ENCODE data around the gene PBX3. TPM values are rescaled to one million over a fixed set of nuclear protein-coding genes. Genes with fewer than 3 reads are reported as not detected.
"Not testable (repeated sequence)": the region's sequence is repeated elsewhere in the genome, so short reads cannot be mapped to it uniquely, and the experiment has no call there.

Gene PBX3
- polyA plus RNA-seq, 1 donor (not counting 4 experiments of a cell fraction or from before 2014, with no cell fraction given) = 26.3 TPM

- DNase-seq (ENCODE audit: low read depth, low spot score) (no peak), FAIRE-seq (no peak)
- Histone ChIP-seq H3K9ac (ENCODE audit: control insufficient read depth, extremely low read depth, insufficient read depth, low read length) (no peak overlapping the region), H3K9me3 (ENCODE audit: control insufficient read depth, low read depth, low read length) (no peaks in the 10 kb centered on the region), H3K27ac (ENCODE audit: control insufficient read depth, insufficient read depth, low read length) (no peak overlapping the region), H3K79me2 (ENCODE audit: control insufficient read depth, insufficient read depth, low read length) (peaks cover 43% of the 10 kb centered on the region), H3K4me1 (ENCODE audit: control insufficient read depth, extremely low read depth, insufficient read depth, low read length) (peaks cover 13% of the 10 kb centered on the region), H3K4me3 (ENCODE audit: control insufficient read depth in 2 of 3, extremely low read depth in 1 of 3, insufficient read depth in 2 of 3, low read depth in 1 of 3, low read length in 3 of 3) (no peak overlapping the region), H2AFZ (ENCODE audit: control insufficient read depth, low read length) (no peak overlapping the region), H3K36me3 (ENCODE audit: control insufficient read depth in 2 of 2, extremely low read depth in 1 of 2, insufficient read depth in 2 of 2, low read length in 2 of 2) (peaks cover 0 to 4% of the 10 kb centered on the region in 2 experiments), H3K27me3 (ENCODE audit: control insufficient read depth, extremely low read depth, insufficient read depth, low read length) (no peaks in the 10 kb centered on the region), H4K20me1 (ENCODE audit: control insufficient read depth, extremely low read depth, insufficient read depth, low read length) (no peaks in the 10 kb centered on the region), H3K9me1 (ENCODE audit: control insufficient read depth, extremely low read depth, insufficient read depth, low read length) (no peaks in the 10 kb centered on the region), H3K4me2 (ENCODE audit: control insufficient read depth, extremely low read depth, insufficient read depth, low read depth, low read length) (no peak overlapping the region)
- no peak for TF ChIP-seq CTCF (optimal IDR thresholded peaks at IDR 0.05 in 1 of 3, IDR thresholded peaks at IDR 0.05 in 1 of 3, conservative IDR thresholded peaks at IDR 0.05 in 1 of 3; ENCODE audit: extremely low read depth in 1 of 3, insufficient read depth in 2 of 3, low read length in 3 of 3)
- TF ChIP-seq EZH2 (IDR thresholded peaks at IDR 0.05; ENCODE audit: low read length) = no peak
- dilution Hi-C loops (cut with MboI; ENCODE audit: extremely low pct_ligation_motif_present, low sequenced_read_pairs) = no loop called here
Observed at GRCh38 chr9:125774106-125774505, 26.9 kb downstream of the PBX3 start.

DNA sequence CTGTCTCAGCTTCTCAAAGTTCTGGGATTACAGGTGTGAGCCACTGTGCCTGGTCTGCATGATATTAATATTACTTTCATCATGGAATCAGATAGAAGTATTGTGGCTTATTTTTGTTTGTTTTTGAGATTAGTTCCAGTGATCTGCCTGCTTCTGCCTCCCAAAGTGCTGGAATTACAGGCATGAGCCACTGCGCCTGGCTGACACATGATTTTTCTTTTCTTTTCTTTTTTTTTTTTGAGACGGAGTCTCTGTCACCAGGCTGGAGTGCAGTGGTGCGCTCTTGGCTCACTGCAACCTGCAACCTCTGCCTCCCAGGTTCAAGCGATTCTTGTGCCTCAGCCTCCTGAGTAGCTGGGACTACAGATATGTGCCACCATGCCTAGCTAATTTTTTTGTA is 29.6 kb downstream of the PBX3 start:
- peaks cover 37% of the 10 kb centered on the region for H3K79me2 ChIP-seq (ENCODE audit: control insufficient read depth, insufficient read depth, low read length)
- dilution Hi-C loops (cut with MboI; ENCODE audit: extremely low pct_ligation_motif_present, low sequenced_read_pairs) = not testable (repeated sequence)

DNA sequence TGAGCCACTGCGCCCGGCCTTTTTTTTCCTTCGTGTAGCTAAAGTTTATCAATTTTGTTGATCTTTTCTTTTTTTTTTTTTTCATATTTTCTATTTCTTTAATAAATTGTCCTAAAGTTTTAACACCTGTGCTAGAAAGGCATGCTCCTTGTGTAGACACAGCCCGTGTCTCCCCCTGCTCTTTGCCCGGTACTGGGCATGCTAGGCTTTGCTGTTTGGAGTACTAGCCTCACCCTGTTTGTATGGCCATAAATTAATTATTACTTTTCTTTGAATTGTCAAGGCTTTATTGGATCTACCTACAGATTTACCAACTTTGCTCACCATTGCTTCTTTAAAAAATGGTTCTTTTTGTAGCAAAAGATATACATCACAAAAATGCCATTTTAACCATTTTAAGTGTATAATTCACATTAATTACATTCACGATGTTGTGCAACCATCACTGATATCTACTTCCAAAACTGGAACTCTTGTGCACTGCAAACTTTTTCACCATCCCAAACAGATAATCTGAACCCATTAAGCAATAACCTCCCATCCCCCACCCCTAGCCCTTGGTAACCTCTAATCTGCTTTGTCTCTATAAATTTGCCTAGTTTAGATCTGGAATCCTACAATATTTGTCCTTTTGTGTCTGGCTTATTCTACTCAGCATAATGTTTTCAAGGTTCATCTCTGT is 31.5 kb downstream of the PBX3 start:
- dilution Hi-C loops (cut with MboI; ENCODE audit: extremely low pct_ligation_motif_present, low sequenced_read_pairs); FAIRE-seq; H3K27me3 ChIP-seq (ENCODE audit: control insufficient read depth, extremely low read depth, insufficient read depth, low read length); DNase-seq (ENCODE audit: low read depth, low spot score); H3K9me1 ChIP-seq (ENCODE audit: control insufficient read depth, extremely low read depth, insufficient read depth, low read length); H3K9ac ChIP-seq (ENCODE audit: control insufficient read depth, extremely low read depth, insufficient read depth, low read length); H3K36me3 ChIP-seq (ENCODE audit: control insufficient read depth in 2 of 2, extremely low read depth in 1 of 2, insufficient read depth in 2 of 2, low read length in 2 of 2); H3K27ac ChIP-seq (ENCODE audit: control insufficient read depth, insufficient read depth, low read length); H2AFZ ChIP-seq (ENCODE audit: control insufficient read depth, low read length); H3K4me2 ChIP-seq (ENCODE audit: control insufficient read depth, extremely low read depth, insufficient read depth, low read depth, low read length); H3K4me3 ChIP-seq (ENCODE audit: control insufficient read depth in 2 of 3, extremely low read depth in 1 of 3, insufficient read depth in 2 of 3, low read depth in 1 of 3, low read length in 3 of 3); H4K20me1 ChIP-seq (ENCODE audit: control insufficient read depth, extremely low read depth, insufficient read depth, low read length); H3K9me3 ChIP-seq (ENCODE audit: control insufficient read depth, low read depth, low read length); H3K4me1 ChIP-seq (ENCODE audit: control insufficient read depth, extremely low read depth, insufficient read depth, low read length): not testable (repeated sequence)
- H3K79me2 ChIP-seq (ENCODE audit: control insufficient read depth, insufficient read depth, low read length) = peaks cover 38% of the 10 kb centered on the region

More for the DNA sequence above, 29.6 kb downstream of the PBX3 start:
- not testable (repeated sequence) for DNase-seq (ENCODE audit: low read depth, low spot score); H3K4me2 ChIP-seq (ENCODE audit: control insufficient read depth, extremely low read depth, insufficient read depth, low read depth, low read length); FAIRE-seq; H3K4me3 ChIP-seq (ENCODE audit: control insufficient read depth in 2 of 3, extremely low read depth in 1 of 3, insufficient read depth in 2 of 3, low read depth in 1 of 3, low read length in 3 of 3); H2AFZ ChIP-seq (ENCODE audit: control insufficient read depth, low read length); H4K20me1 ChIP-seq (ENCODE audit: control insufficient read depth, extremely low read depth, insufficient read depth, low read length); H3K9me1 ChIP-seq (ENCODE audit: control insufficient read depth, extremely low read depth, insufficient read depth, low read length); H3K27ac ChIP-seq (ENCODE audit: control insufficient read depth, insufficient read depth, low read length); H3K36me3 ChIP-seq (ENCODE audit: control insufficient read depth in 2 of 2, extremely low read depth in 1 of 2, insufficient read depth in 2 of 2, low read length in 2 of 2); H3K9ac ChIP-seq (ENCODE audit: control insufficient read depth, extremely low read depth, insufficient read depth, low read length); H3K27me3 ChIP-seq (ENCODE audit: control insufficient read depth, extremely low read depth, insufficient read depth, low read length); H3K9me3 ChIP-seq (ENCODE audit: control insufficient read depth, low read depth, low read length)
- H3K4me1 ChIP-seq (ENCODE audit: control insufficient read depth, extremely low read depth, insufficient read depth, low read length) = peaks cover 13% of the 10 kb centered on the region

DNA sequence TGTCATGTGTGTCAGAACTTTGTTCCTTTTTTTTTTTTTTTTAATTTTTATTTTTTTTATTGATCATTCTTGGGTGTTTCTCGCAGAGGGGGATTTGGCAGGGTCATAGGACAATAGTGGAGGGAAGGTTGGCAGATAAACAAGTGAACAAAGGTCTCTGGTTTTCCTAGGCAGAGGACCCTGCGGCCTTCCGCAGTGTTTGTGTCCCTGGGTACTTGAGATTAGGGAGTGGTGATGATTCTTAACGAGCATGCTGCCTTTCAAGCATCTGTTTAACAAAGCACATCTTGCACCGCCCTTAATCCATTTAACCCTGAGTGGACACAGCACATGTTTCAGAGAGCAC is 32.0 kb downstream of the PBX3 start:
- H2AFZ ChIP-seq (ENCODE audit: control insufficient read depth, low read length); DNase-seq (ENCODE audit: low read depth, low spot score); H3K9ac ChIP-seq (ENCODE audit: control insufficient read depth, extremely low read depth, insufficient read depth, low read length); H3K9me3 ChIP-seq (ENCODE audit: control insufficient read depth, low read depth, low read length); dilution Hi-C loops (cut with MboI; ENCODE audit: extremely low pct_ligation_motif_present, low sequenced_read_pairs); H4K20me1 ChIP-seq (ENCODE audit: control insufficient read depth, extremely low read depth, insufficient read depth, low read length); H3K4me1 ChIP-seq (ENCODE audit: control insufficient read depth, extremely low read depth, insufficient read depth, low read length); H3K27me3 ChIP-seq (ENCODE audit: control insufficient read depth, extremely low read depth, insufficient read depth, low read length); H3K9me1 ChIP-seq (ENCODE audit: control insufficient read depth, extremely low read depth, insufficient read depth, low read length); H3K4me3 ChIP-seq (ENCODE audit: control insufficient read depth in 2 of 3, extremely low read depth in 1 of 3, insufficient read depth in 2 of 3, low read depth in 1 of 3, low read length in 3 of 3); H3K27ac ChIP-seq (ENCODE audit: control insufficient read depth, insufficient read depth, low read length); H3K4me2 ChIP-seq (ENCODE audit: control insufficient read depth, extremely low read depth, insufficient read depth, low read depth, low read length); FAIRE-seq; H3K36me3 ChIP-seq (ENCODE audit: control insufficient read depth in 2 of 2, extremely low read depth in 1 of 2, insufficient read depth in 2 of 2, low read length in 2 of 2): not testable (repeated sequence)
- peaks cover 36% of the 10 kb centered on the region for H3K79me2 ChIP-seq (ENCODE audit: control insufficient read depth, insufficient read depth, low read length)
